GM12865 (cell line): ENCODE results near the gene TRABD.

Experiments
- DNase-seq: peaks from one replicate; pipeline ENCODE4 v3.0.0; 2010; ENCODE audit warnings: low read depth
- H3K4me3 ChIP-seq: 2 replicates; pipeline ENCODE4 v1.5.1; 2011; ENCODE audit warnings: mild to moderate bottlenecking, low read depth, low read length, control low read depth
- CTCF ChIP-seq: IDR thresholded peaks from 2 replicates; pipeline ENCODE4 v1.5.1; 2011; ENCODE audit warnings: low read length, control low read depth, low read depth, inconsistent platforms; ENCODE audit not compliant: insufficient read depth; ENCODE audit errors: missing control alignments

The TRABD gene

GRCh38 chr22:50205781-50206569 lies 20.3 kb downstream of the TRABD start:
- no peak for DNase-seq
- TF ChIP-seq CTCF = no peak
- H3K4me3 ChIP-seq = no peak overlapping the region

GRCh38 chr22:50206599-50206998 lies 20.9 kb downstream of the TRABD start:
- peak; percentile 35 for TF ChIP-seq CTCF
- no peak overlapping the region for H3K4me3 ChIP-seq
- peak; percentile 24 for DNase-seq

GRCh38 chr22:50207383-50208140 lies 21.8 kb downstream of the TRABD start:
- DNase-seq = peak; percentile 9
- no peak for TF ChIP-seq CTCF
- no peak overlapping the region for H3K4me3 ChIP-seq

GRCh38 chr22:50208430-50208938 lies 22.8 kb downstream of the TRABD start:
- no peak overlapping the region for H3K4me3 ChIP-seq
- DNase-seq = no peak
- TF ChIP-seq CTCF = no peak

- no peak overlapping the region for H3K4me3 ChIP-seq
- peak; percentile 5 for DNase-seq
- TF ChIP-seq CTCF = no peak
These were observed 23.5 kb downstream of the TRABD start for GRCh38 chr22:50208939-50209892.

- DNase-seq = peak; percentile 74
- no peak overlapping the region for H3K4me3 ChIP-seq
- peak; percentile 83 for TF ChIP-seq CTCF
These were observed 24.2 kb downstream of the TRABD start for GRCh38 chr22:50209893-50210292.
